HepG2 (cell line): Measurements from ENCODE around the gene CPEB3. TPM values are rescaled to one million over a fixed set of nuclear protein-coding genes. Genes with fewer than 3 reads are reported as not detected.

Experiments
- HNF4A ChIP-seq: sonication (generic); formaldehyde crosslinking; IDR thresholded peaks from 2 replicates; pipeline ENCODE4 v1.4.0; 2020; ENCODE audit warnings: missing genetic modification reagents
- SOX6 ChIP-seq, 2 experiments: fragments of 450-650 bp in 1 of 2; sonication (generic) in 1 of 2; formaldehyde crosslinking in 1 of 2; IDR thresholded peaks; 2 replicates each; pipeline versions ENCODE4 v1.4.0 to v1.6.1; 2017 to 2020; ENCODE audit warnings: antibody characterized with exemption in 1 of 2, mild to moderate bottlenecking in 1 of 2, missing genetic modification reagents in 1 of 2
- USF2 ChIP-seq, 2 experiments: sonication (generic) in 1 of 2; formaldehyde crosslinking in 1 of 2; IDR thresholded peaks; 2 replicates each; pipeline versions ENCODE4 v1.5.1 to v1.6.1; 2011 to 2020; ENCODE audit warnings: borderline replicate concordance in 1 of 2, low read depth in 1 of 2, low read length in 1 of 2, mild to moderate bottlenecking in 1 of 2, missing genetic modification reagents in 1 of 2, moderate library complexity in 1 of 2
- ZNF260 ChIP-seq: sonication (generic); formaldehyde crosslinking; IDR thresholded peaks from 2 replicates; pipeline ENCODE4 v1.4.0; 2020; ENCODE audit warnings: missing genetic modification reagents, low read depth, mild to moderate bottlenecking, borderline replicate concordance
- polyA plus RNA-seq, 8 experiments: library from polyadenylated mRNA; depleted of rRNA in 3 of 8; stranded (reverse) in 7 of 8; unstranded in 1 of 8; fragments of >200 nt; fragmentation: Illumina TruSeq in 4 of 8; extraction: Trizol in 4 of 8; gene quantifications; 2 replicates each; pipeline versions ENCODE4 v1.2.1 to v1.2.3, GENCODE V29; 2011 to 2016; ENCODE audit warnings: low read depth in 4 of 8, missing spikeins in 1 of 8, mixed read lengths in 1 of 8; ENCODE audit not compliant: insufficient read depth in 1 of 8
- total RNA-seq, 5 experiments: library from RNA; depleted of rRNA; stranded (reverse); fragments of >200 nt; fragmentation: Illumina TruSeq; extraction: Trizol; gene quantifications; 2 replicates each; pipeline ENCODE4 v1.2.3, GENCODE V29; 2016; ENCODE audit warnings: low read depth in 1 of 5
- TF ChIP-seq, protein P1 (sequence below): sonication (generic); formaldehyde crosslinking; IDR thresholded peaks from 2 replicates; pipeline ENCODE4 v1.9.0; 2021; ENCODE audit warnings: mild to moderate bottlenecking, missing genetic modification reagents

Gene CPEB3
- total and polyA plus RNA-seq, 2 of the 13 experiments (the other 11 are each of a cell fraction or from before 2014, with no cell fraction given), result 0.66 to 0.70 TPM

GRCh38 chr10:92010047-92010735 lies 280.7 kb downstream of the CPEB3 start (continued):
- TF ChIP-seq, protein P1, sequence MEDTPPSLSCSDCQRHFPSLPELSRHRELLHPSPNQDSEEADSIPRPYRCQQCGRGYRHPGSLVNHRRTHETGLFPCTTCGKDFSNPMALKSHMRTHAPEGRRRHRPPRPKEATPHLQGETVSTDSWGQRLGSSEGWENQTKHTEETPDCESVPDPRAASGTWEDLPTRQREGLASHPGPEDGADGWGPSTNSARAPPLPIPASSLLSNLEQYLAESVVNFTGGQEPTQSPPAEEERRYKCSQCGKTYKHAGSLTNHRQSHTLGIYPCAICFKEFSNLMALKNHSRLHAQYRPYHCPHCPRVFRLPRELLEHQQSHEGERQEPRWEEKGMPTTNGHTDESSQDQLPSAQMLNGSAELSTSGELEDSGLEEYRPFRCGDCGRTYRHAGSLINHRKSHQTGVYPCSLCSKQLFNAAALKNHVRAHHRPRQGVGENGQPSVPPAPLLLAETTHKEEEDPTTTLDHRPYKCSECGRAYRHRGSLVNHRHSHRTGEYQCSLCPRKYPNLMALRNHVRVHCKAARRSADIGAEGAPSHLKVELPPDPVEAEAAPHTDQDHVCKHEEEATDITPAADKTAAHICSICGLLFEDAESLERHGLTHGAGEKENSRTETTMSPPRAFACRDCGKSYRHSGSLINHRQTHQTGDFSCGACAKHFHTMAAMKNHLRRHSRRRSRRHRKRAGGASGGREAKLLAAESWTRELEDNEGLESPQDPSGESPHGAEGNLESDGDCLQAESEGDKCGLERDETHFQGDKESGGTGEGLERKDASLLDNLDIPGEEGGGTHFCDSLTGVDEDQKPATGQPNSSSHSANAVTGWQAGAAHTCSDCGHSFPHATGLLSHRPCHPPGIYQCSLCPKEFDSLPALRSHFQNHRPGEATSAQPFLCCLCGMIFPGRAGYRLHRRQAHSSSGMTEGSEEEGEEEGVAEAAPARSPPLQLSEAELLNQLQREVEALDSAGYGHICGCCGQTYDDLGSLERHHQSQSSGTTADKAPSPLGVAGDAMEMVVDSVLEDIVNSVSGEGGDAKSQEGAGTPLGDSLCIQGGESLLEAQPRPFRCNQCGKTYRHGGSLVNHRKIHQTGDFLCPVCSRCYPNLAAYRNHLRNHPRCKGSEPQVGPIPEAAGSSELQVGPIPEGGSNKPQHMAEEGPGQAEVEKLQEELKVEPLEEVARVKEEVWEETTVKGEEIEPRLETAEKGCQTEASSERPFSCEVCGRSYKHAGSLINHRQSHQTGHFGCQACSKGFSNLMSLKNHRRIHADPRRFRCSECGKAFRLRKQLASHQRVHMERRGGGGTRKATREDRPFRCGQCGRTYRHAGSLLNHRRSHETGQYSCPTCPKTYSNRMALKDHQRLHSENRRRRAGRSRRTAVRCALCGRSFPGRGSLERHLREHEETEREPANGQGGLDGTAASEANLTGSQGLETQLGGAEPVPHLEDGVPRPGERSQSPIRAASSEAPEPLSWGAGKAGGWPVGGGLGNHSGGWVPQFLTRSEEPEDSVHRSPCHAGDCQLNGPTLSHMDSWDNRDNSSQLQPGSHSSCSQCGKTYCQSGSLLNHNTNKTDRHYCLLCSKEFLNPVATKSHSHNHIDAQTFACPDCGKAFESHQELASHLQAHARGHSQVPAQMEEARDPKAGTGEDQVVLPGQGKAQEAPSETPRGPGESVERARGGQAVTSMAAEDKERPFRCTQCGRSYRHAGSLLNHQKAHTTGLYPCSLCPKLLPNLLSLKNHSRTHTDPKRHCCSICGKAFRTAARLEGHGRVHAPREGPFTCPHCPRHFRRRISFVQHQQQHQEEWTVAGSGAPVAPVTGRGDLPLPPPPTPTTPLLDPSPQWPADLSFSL (CRISPR knock-in tag), result no peak
- TF ChIP-seq HNF4A (CRISPR knock-in tag) (peak; percentile 48; the same call in 1 of the 2 replicates), USF2 (IDR thresholded peaks at IDR 0.05; ENCODE audit: low read depth, low read length) (no peak), USF2 (CRISPR knock-in tag; IDR thresholded peaks at IDR 0.05; ENCODE audit: borderline replicate concordance) (no peak), ZNF260 (CRISPR knock-in tag) (no peak), SOX6 (IDR thresholded peaks at IDR 0.05) (no peak), SOX6 (CRISPR knock-in tag; IDR thresholded peaks at IDR 0.05) (peak; percentile 67)
